AG04450 (cell line): ENCODE measurements around the gene ASPRV1. TPM values are rescaled to one million over a fixed set of nuclear protein-coding genes. Genes with fewer than 3 reads are reported as not detected.
"Not testable (repeated sequence)": the region's sequence is repeated elsewhere in the genome, so short reads cannot be mapped to it uniquely, and the experiment has no call there.

Experiments used
- CTCF ChIA-PET: fragments of 300-600, 350-600 bp; formaldehyde crosslinking; extraction: SDS; loops from one replicate; lab custom pipeline; 2022; ENCODE audit warnings: antibody characterized with exemption, inconsistent platforms; lab: Charles Lee
- POLR2A ChIA-PET: fragments of 350-600 bp; formaldehyde crosslinking; extraction: SDS; loops from one replicate; lab custom pipeline; 2021; ENCODE audit warnings: antibody characterized with exemption, inconsistent platforms; lab: Yijun Ruan, JAX
- DNase-seq: peaks from one replicate; pipeline ENCODE4 v3.0.0-alpha.2; 2011; ENCODE audit warnings: low read depth, low spot score
- H3K27ac ChIP-seq: one replicate; pipeline ENCODE4 v1.5.1; 2012; ENCODE audit warnings: low read depth, low read length, control low read depth
- H3K27me3 ChIP-seq: one replicate; pipeline ENCODE4 v1.6.0; 2012; ENCODE audit warnings: low read length; ENCODE audit not compliant: control insufficient read depth, insufficient read depth
- H3K4me3 ChIP-seq: 2 replicates; pipeline ENCODE4 v1.5.1; 2011; ENCODE audit warnings: mild to moderate bottlenecking, low read depth, low read length, control low read depth
- H3K9me3 ChIP-seq: 2 replicates; pipeline ENCODE4 v1.5.1; 2012; ENCODE audit warnings: low read length; ENCODE audit not compliant: control insufficient read depth, insufficient read depth
- polyA plus RNA-seq: library from polyadenylated mRNA; depleted of rRNA; stranded (reverse); fragments of >200 nt; gene quantifications from 2 replicates; pipeline ENCODE4 v1.2.3, GENCODE V29; 2011
- TF ChIP-seq, protein P1 (sequence below): IDR thresholded peaks from 2 replicates; pipeline ENCODE4 v1.5.1; 2011; ENCODE audit warnings: low read depth, low read length, control low read depth, inconsistent platforms

The ASPRV1 gene
- polyA plus RNA-seq, 1 experiment, result 0.11 TPM

- POLR2A ChIA-PET, result no interaction called here
- Histone ChIP-seq H3K4me3 (no peak overlapping the region), H3K27ac (no peak overlapping the region), H3K27me3 (peaks cover 49% of the 10 kb centered on the region), H3K9me3 (no peaks in the 10 kb centered on the region; the same call in 1 of the 2 replicates)
- no peak for DNase-seq
- CTCF ChIA-PET, result interaction anchor here (0.8 kb wide), 1 partner anchor 39 kb away, joined by 3 read pairs; no protein-coding TSS in a partner anchor
- TF ChIP-seq, protein P1, sequence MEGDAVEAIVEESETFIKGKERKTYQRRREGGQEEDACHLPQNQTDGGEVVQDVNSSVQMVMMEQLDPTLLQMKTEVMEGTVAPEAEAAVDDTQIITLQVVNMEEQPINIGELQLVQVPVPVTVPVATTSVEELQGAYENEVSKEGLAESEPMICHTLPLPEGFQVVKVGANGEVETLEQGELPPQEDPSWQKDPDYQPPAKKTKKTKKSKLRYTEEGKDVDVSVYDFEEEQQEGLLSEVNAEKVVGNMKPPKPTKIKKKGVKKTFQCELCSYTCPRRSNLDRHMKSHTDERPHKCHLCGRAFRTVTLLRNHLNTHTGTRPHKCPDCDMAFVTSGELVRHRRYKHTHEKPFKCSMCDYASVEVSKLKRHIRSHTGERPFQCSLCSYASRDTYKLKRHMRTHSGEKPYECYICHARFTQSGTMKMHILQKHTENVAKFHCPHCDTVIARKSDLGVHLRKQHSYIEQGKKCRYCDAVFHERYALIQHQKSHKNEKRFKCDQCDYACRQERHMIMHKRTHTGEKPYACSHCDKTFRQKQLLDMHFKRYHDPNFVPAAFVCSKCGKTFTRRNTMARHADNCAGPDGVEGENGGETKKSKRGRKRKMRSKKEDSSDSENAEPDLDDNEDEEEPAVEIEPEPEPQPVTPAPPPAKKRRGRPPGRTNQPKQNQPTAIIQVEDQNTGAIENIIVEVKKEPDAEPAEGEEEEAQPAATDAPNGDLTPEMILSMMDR, result no peak
These were observed 4.9 kb downstream of the ASPRV1 start for GRCh38 chr2:69956475-69956979.

- TF ChIP-seq, protein P1, result no peak
- ChIA-PET POLR2A (no interaction called here), CTCF (interaction anchor here (0.8 kb wide), 1 partner anchor 116 kb away, joined by 3 read pairs; no protein-coding TSS in a partner anchor)
- H3K27me3 ChIP-seq, result peaks cover 44% of the 10 kb centered on the region
- no peak overlapping the region for H3K4me3 ChIP-seq
- no peak for DNase-seq
- no peak overlapping the region for H3K27ac ChIP-seq
- no peaks in the 10 kb centered on the region for H3K9me3 ChIP-seq
These were observed 6.4 kb downstream of the ASPRV1 start for GRCh38 chr2:69955029-69955428.

DNA sequence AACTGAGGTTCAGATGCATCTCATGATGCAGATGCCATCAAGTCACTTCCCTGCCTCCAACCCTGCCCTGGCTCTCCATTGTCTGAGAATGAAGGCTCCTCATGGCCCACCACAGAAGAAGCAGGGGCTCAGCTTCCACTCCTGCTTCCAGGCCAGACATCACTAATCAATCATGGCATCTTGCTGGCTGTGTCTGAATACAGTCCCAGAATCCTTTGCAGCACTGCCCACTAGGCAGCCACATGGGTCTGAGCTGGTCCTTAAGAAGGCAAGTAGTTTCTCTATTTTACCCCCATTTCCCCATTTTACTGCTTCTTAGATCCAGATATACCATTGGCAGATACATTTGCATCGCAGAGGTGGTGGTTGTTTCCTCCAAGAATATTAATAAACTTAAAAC lies 7.3 kb downstream of the ASPRV1 start:
- TF ChIP-seq, protein P1, result no peak

GRCh38 chr2:69952336-69953115 lies 8.9 kb downstream of the ASPRV1 start:
- TF ChIP-seq, protein P1, result no peak
- ChIA-PET CTCF (no interaction called here), POLR2A (no interaction called here)
- peaks cover 20% of the 10 kb centered on the region for H3K27me3 ChIP-seq
- DNase-seq, result no peak
- H3K9me3 ChIP-seq, result no peaks in the 10 kb centered on the region
- no peak overlapping the region for H3K27ac ChIP-seq
- H3K4me3 ChIP-seq, result no peak overlapping the region

More for the DNA sequence above, 7.3 kb downstream of the ASPRV1 start:
- ChIA-PET POLR2A (no interaction called here), CTCF (interaction anchor here (0.8 kb wide), 1 partner anchor 117 kb away, joined by 3 read pairs; no protein-coding TSS in a partner anchor)
- Histone ChIP-seq H3K27me3 (peaks cover 35% of the 10 kb centered on the region), H3K4me3 (no peak overlapping the region), H3K27ac (no peak overlapping the region), H3K9me3 (no peaks in the 10 kb centered on the region)
- DNase-seq, result no peak

GRCh38 chr2:69950671-69951070 lies 10.8 kb downstream of the ASPRV1 start:
- DNase-seq, POLR2A ChIA-PET, H3K27ac ChIP-seq, H3K27me3 ChIP-seq, H3K9me3 ChIP-seq, H3K4me3 ChIP-seq, CTCF ChIA-PET: not testable (repeated sequence)
